ENCODE results near the gene TAGLN3.

Gene TAGLN3

GRCh38 chr3:112043621-112044201 is 45.0 kb downstream of the TAGLN3 start:
- Histone ChIP-seq H3K36me3 (replicated peaks) (no peaks in the 10 kb centered on the region), H3K4me3 (ENCODE audit: low read depth, low read length) (no peak overlapping the region), H3K27ac (no peak overlapping the region), H3K27me3 (replicated peaks) (no peaks in the 10 kb centered on the region)
- in situ Hi-C loops (cut with HindIII; ENCODE audit: low pct_ligation_motif_present, low sequenced_read_pairs): no loop called here
- DNase-seq: peak; percentile 65
- peak; percentile 93 for TF ChIP-seq CTCF (IDR thresholded peaks at IDR 0.05; ENCODE audit: low read depth, low read length, missing control alignments)

GRCh38 chr3:112046599-112046998 is 47.9 kb downstream of the TAGLN3 start:
- TF ChIP-seq CTCF (IDR thresholded peaks at IDR 0.05; ENCODE audit: low read depth, low read length, missing control alignments): no peak
- H3K27ac ChIP-seq: no peak overlapping the region
- H3K27me3 ChIP-seq (replicated peaks): no peaks in the 10 kb centered on the region
- no peaks in the 10 kb centered on the region for H3K36me3 ChIP-seq (replicated peaks)
- no peak overlapping the region for H3K4me3 ChIP-seq (ENCODE audit: low read depth, low read length)
- in situ Hi-C loops (cut with HindIII; ENCODE audit: low pct_ligation_motif_present, low sequenced_read_pairs): no loop called here
- DNase-seq: no peak

- H3K36me3 ChIP-seq (replicated peaks): no peaks in the 10 kb centered on the region
- TF ChIP-seq CTCF (IDR thresholded peaks at IDR 0.05; ENCODE audit: low read depth, low read length, missing control alignments): no peak
- H3K27me3 ChIP-seq (replicated peaks): no peaks in the 10 kb centered on the region
- DNase-seq: no peak
- no peak overlapping the region for H3K27ac ChIP-seq
- in situ Hi-C loops (cut with HindIII; ENCODE audit: low pct_ligation_motif_present, low sequenced_read_pairs): no loop called here
- no peak overlapping the region for H3K4me3 ChIP-seq (ENCODE audit: low read depth, low read length)
Measured at GRCh38 chr3:112047264-112047663, 48.5 kb downstream of the TAGLN3 start.

- DNase-seq: no peak
- in situ Hi-C loops (cut with HindIII; ENCODE audit: low pct_ligation_motif_present, low sequenced_read_pairs): no loop called here
- Histone ChIP-seq H3K36me3 (replicated peaks) (no peaks in the 10 kb centered on the region), H3K27ac (no peak overlapping the region), H3K4me3 (ENCODE audit: low read depth, low read length) (no peak overlapping the region), H3K27me3 (replicated peaks) (no peaks in the 10 kb centered on the region)
- TF ChIP-seq CTCF (IDR thresholded peaks at IDR 0.05; ENCODE audit: low read depth, low read length, missing control alignments): no peak
Measured at GRCh38 chr3:112048911-112049310, 50.2 kb downstream of the TAGLN3 start.

- in situ Hi-C loops (cut with HindIII; ENCODE audit: low pct_ligation_motif_present, low sequenced_read_pairs): no loop called here
- Histone ChIP-seq H3K4me3 (ENCODE audit: low read depth, low read length) (no peak overlapping the region), H3K27me3 (replicated peaks) (no peaks in the 10 kb centered on the region), H3K27ac (no peak overlapping the region), H3K36me3 (replicated peaks) (no peaks in the 10 kb centered on the region)
- no peak for DNase-seq
- no peak for TF ChIP-seq CTCF (IDR thresholded peaks at IDR 0.05; ENCODE audit: low read depth, low read length, missing control alignments)
Measured at GRCh38 chr3:112053229-112053628, 54.5 kb downstream of the TAGLN3 start.

- TF ChIP-seq CTCF (IDR thresholded peaks at IDR 0.05; ENCODE audit: low read depth, low read length, missing control alignments): no peak
- peak overlapping the region; percentile 41 for H3K27ac ChIP-seq
- H3K27me3 ChIP-seq (replicated peaks): no peaks in the 10 kb centered on the region
- peak; percentile 80 for DNase-seq
- in situ Hi-C loops (cut with HindIII; ENCODE audit: low pct_ligation_motif_present, low sequenced_read_pairs): no loop called here
- H3K4me3 ChIP-seq (ENCODE audit: low read depth, low read length): no peak overlapping the region
- H3K36me3 ChIP-seq (replicated peaks): no peaks in the 10 kb centered on the region
Measured at GRCh38 chr3:112056451-112056929, 57.8 kb downstream of the TAGLN3 start.

Data from brain microvascular endothelial cell (primary cell).